HG02588 (cell line): ENCODE data around the gene COG8.

Experiments used
- ATAC-seq: cut with Tn5 transposase; IDR thresholded peaks from one replicate; pipeline ENCODE4 v1.9.1; 2021; ENCODE audit warnings: mild to moderate bottlenecking, moderate library complexity; ENCODE audit not compliant: unreplicated experiment

Gene COG8

DNA sequence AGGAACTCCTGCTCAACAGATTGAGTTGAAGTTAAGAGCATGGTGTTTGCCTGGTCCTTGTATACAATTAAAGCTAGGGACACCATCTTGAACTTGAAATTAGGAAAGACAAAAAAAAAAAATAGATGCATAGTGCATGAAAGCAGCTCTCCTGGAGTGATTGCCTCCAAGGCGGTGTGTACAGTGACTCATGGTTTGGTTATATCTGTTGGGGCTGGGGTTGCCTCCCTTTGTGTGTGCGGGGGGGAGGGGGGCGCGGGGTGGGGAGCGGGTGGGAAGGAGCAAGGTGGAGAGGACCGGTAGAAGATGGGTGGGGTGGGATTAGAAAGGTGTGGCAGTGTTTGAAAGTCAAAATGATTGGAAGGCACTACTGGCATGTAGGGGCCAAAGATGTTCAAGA, 8.9 kb upstream of the COG8 start:
- ATAC-seq = no peak

- ATAC-seq = no peak
Measured at GRCh38 chr16:69346683-69347082, 7.3 kb upstream of the COG8 start.

DNA sequence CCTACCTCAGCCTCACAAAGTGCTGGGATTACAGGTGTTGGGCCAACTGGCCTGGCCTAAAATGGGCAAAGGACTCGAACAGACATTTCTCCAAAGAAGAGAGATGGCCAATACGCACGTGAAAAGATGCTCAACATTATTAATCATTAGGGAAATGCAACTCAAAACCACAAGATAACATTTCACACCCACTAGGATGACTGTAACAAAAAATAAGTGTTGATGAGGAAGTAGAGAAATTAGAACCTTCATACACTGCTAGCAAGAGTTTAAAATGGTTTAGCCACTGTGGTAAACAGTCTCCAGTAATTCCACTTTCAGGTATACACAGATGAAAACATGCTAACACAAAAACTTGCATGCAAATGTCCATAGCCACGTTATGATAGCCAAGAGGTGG, 6.6 kb upstream of the COG8 start:
- no peak for ATAC-seq

- ATAC-seq = no peak
Measured at GRCh38 chr16:69344171-69344570, 4.8 kb upstream of the COG8 start.

DNA sequence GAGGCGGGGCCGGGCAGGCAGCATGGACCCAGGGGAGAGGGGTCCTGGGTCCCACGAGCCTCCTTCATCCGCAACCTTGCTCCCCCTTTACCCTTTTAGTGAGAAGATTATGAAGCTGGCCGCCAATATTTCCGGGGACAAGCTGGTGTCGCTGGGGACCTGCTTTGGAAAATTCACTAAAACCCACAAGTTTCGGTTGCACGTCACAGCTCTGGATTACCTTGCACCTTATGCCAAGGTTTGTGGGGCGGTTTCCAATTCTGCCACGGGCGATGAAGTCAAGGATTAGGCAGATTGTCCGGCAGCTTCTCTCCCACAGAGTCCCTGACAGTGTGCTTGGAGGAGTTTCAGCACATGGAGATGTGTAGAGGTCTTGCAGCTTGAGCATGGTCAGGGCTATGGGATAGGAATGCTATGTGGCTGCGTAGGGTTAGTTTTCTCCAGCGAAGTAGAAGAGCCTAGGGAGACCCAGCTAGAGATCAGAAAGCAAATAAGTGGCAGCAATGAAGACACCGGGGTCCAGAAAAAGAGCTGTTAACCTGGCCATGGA, 806 bp upstream of the COG8 start:
- no peak for ATAC-seq

GRCh38 chr16:69338557-69339288, 641 bp downstream of the COG8 start:
- no peak for ATAC-seq

DNA sequence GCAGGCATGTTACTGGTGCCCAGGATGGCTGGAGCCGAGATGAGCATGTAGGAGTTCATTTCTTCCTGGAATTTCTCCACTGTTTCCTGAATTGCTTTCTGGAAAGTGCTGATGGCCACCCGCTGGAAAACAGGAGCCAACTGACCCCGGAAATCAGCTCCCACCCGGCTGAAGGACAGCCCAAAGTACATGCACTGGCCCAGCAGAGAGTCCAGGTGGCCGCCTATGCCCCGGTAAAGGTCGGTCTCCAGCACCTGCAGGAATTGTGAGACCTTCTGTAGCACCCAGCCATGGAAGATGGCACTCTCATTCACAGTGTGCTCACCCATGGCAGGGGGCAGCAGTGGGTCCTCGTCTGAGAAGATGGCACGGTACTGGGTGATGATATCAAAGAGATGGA, 4.7 kb downstream of the COG8 start:
- ATAC-seq = no peak

DNA sequence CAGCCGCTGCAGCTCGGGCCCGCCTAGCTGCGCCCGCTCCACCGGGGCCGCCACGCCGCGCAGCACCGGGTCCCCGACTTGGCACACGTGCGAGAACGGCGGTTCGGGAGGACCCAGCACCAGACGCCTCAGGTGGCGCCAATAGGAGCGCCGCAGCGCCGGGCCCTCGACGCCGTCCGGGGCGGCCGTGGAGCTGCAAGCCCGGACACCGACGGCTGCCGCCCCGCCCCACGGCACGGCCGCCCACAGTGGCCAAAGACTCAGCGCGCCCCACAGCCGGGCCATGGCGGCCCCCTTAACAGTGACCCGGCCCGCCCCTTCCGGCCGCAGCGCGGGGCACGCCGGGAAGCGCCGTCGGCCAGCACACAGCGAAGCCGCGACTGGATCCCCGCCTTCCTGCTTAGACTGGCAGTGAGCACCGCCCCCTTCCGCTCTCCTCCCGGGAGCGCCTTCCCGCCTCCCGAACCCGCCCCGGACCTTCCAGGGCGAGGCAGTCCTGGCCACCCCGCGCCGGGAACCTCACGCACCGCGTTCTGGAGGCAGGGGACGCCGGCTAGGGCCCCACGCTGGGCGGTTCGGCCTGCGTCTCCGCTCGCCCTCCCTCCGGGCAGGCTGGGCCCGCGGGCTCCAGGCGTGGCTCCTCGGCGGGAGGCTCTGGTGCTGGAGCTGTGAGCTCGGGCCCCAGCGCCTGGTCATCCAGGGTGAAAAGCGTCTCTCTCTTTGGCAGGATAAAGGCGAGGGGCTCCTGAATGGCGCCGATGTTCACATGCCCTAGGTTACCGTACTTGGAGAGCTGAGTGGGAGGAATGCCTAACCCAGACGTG, 8.9 kb downstream of the COG8 start, which contains the start of gene PDF:
Gene PDF (minus strand): TSS at position 303 of the 824 bp plus-strand sequence. CDS start 18 bp downstream, at position 285.
- ATAC-seq = peak; percentile 94

GRCh38 chr16:69329369-69330285, 9.7 kb downstream of the COG8 start:
- peak; percentile 33 for ATAC-seq

DNA sequence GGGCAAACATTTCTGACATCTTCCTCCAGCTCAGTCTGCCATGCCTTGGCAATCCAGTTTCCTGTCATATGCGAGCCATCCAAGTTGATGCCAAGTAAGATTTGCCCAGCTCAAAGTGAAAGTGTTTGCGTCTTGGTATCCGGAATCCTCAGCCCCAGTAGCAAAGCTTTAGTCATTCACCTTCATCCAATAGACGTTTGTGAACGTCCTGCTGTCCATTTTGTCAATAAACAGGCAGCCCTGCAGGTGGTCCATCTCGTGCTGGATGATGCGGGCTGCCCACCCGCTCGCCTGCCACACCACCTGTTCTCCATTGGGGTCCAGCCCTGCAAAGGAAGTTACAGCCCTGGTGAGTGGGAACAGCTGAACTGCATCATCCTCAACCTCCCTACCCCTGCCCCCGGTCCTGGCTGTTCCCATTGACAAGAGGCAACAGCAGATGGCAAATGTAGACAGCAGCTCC, 10.5 kb downstream of the COG8 start:
- ATAC-seq = no peak

- no peak for ATAC-seq
Measured at GRCh38 chr16:69327585-69328310, 11.6 kb downstream of the COG8 start.

GRCh38 chr16:69326172-69326873, 13.0 kb downstream of the COG8 start:
- no peak for ATAC-seq

- ATAC-seq = no peak
Measured at GRCh38 chr16:69325784-69326171, 13.6 kb downstream of the COG8 start.

DNA sequence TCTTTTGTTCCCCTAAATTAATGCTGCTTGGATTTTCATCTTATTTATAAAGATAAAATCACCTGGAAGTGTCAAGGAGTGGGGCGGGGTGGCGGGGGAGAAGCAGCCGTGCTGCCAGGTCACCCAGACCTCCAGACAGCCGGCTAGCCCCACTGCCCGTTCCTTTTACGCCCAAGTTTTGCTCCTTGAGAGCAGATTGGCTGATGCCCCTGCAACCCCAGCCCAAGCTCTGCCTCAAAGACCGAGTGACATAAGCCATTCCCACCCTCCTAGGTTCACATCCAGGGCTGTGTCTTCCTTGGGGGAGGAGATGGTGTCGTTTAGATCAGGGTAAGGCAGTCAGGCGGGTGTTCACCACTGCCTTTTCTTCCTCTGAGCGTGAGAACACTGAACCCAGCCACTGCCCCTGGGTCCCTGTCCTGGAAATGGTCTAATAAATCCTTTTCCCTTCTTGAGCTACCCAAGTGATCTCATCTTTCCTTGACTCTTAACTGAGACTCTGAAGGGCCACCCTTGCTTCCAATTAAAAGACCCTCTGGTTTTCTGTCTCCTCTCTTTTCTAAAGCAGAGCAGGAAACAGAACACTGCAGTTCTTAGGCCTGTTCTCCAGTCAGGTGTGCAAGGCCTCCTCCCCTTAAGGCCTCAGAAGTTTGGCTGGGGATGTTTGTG, 14.6 kb downstream of the COG8 start:
- no peak for ATAC-seq

GRCh38 chr16:69324013-69324531, 15.3 kb downstream of the COG8 start:
- no peak for ATAC-seq

GRCh38 chr16:69323415-69323814, 15.9 kb downstream of the COG8 start:
- ATAC-seq = no peak

DNA sequence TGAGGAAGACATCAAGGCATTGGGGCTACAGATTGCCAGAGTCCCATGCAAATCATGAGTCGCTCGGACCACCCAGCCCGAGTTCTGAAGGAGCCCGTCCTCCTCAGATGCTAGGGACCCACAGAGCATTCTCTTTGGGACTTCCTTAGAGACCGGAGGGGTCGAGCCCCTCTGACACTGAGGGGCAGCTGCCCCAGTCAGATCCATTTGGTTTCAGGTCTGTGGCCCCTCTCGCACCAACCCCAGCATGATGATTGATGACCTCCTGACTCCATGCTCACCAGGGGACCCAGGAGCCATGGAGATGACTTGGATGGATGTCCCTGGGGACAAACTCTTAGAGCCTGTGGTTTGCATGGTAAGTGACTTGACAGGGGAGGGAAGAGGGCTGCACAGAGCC, 17.0 kb downstream of the COG8 start:
- no peak for ATAC-seq

- no peak for ATAC-seq
Measured at GRCh38 chr16:69321080-69321479, 18.3 kb downstream of the COG8 start.

DNA sequence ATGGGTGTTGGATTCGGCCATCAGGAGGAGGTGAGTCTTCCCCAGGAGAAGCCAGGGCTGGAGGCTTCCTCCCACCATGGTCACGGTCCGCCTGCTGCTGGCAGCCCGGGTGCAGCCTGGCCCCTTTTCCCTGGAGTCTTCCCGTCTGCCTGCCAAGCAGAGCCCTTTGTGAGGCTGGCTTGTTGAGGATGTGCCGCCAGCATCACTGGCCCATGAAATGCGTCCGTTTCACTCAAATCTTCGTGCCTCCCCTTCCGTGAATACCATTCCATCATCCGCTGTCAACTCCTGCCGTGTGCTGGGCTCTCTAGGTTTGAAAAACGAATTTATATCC, 18.7 kb downstream of the COG8 start:
- ATAC-seq = no peak
